ENCODE data around the gene PTRH1. TPM values are rescaled to one million over a fixed set of nuclear protein-coding genes. Genes with fewer than 3 reads are reported as not detected.
A peak's percentile ranks its signal among the peaks of the same experiment; 100 is the strongest.

PTRH1 gene
- total RNA-seq, 1 donor from 2014 or later, result 11.8 TPM

GRCh38 chr9:127697575-127697974 is 17.9 kb downstream of the PTRH1 start:
- no peak for DNase-seq

- DNase-seq, result peak; percentile 52
Observed at GRCh38 chr9:127694890-127695720, 20.4 kb downstream of the PTRH1 start.

GRCh38 chr9:127693697-127694096 is 21.8 kb downstream of the PTRH1 start:
- DNase-seq, result no peak

GRCh38 chr9:127693143-127693542 is 22.3 kb downstream of the PTRH1 start:
- no peak for DNase-seq

- DNase-seq, result no peak
Observed at GRCh38 chr9:127692071-127692470, 23.4 kb downstream of the PTRH1 start.

GRCh38 chr9:127690735-127691134 is 24.7 kb downstream of the PTRH1 start:
- DNase-seq, result no peak

GRCh38 chr9:127689329-127690000 is 26.0 kb downstream of the PTRH1 start:
- DNase-seq, result no peak

- no peak for DNase-seq
Observed at GRCh38 chr9:127686461-127687393, 28.7 kb downstream of the PTRH1 start.

- DNase-seq, result no peak
Observed at GRCh38 chr9:127684576-127684975, 30.9 kb downstream of the PTRH1 start.

- no peak for DNase-seq
Observed at GRCh38 chr9:127683723-127684122, 31.7 kb downstream of the PTRH1 start.

- no peak for DNase-seq
Observed at GRCh38 chr9:127682351-127683136, 32.9 kb downstream of the PTRH1 start.

GRCh38 chr9:127680846-127681245 is 34.6 kb downstream of the PTRH1 start:
- DNase-seq, result no peak

GRCh38 chr9:127680226-127680625 is 35.2 kb downstream of the PTRH1 start:
- no peak for DNase-seq

- no peak for DNase-seq
Observed at GRCh38 chr9:127679506-127679905, 36.0 kb downstream of the PTRH1 start.

- DNase-seq, result no peak
Observed at GRCh38 chr9:127676638-127677037, 38.8 kb downstream of the PTRH1 start.

GRCh38 chr9:127673234-127673633 is 42.2 kb downstream of the PTRH1 start:
- DNase-seq, result no peak

GRCh38 chr9:127667906-127668305 is 47.6 kb downstream of the PTRH1 start:
- DNase-seq, result no peak

GRCh38 chr9:127667127-127667844 is 48.2 kb downstream of the PTRH1 start:
- DNase-seq, result peak; percentile 23

GRCh38 chr9:127664678-127665507 is 50.6 kb downstream of the PTRH1 start:
- peak; percentile 40 for DNase-seq

- no peak for DNase-seq
Observed at GRCh38 chr9:127664324-127664677, 51.2 kb downstream of the PTRH1 start.

All from skin of body (tissue), 2 donors.